ENCODE measurements around the gene PDGFB. TPM values are rescaled to one million over a fixed set of nuclear protein-coding genes. Genes with fewer than 3 reads are reported as not detected.

PDGFB gene
- total and polyA plus RNA-seq, 2 experiments from 2014 or later = 2.5 to 4.3 TPM

DNA sequence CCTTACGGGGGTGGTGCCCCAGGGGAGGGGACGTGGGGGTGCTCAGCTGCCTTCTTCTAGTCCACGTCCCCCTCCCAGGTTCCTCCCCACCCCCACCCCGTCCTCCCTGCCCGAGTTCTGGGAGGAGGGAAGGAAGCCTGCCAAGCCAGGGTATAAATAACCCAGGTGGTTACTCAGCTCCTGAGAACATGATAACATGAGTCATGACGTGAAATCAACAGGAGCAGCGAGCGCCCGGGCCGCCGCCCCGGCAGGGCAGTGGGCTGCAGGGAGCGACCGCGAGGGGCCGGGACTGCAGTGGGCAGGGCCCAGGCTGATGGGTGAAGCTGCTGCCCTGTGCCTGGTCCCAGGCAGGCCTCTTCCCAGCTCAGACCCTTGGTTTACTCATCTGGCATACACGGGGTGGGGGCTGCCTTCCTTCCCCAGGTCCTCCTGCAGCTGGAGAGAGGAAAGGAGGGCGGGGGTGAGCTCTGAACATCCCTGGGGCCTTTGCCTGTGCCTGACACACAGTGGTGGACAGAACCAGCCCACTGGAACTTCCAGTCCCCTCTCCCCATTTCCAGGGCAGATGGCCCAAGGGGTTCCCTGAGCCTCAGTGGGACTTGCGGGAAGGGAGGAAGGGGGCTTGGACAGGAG is 8.8 kb upstream of the PDGFB start:
- no peaks in the 10 kb centered on the region for H3K9me3 ChIP-seq (ENCODE audit: low read depth)
- 22% methylated on average over 14 of the region's 19 CpGs for WGBS (ENCODE audit: low lambda C conversion rate, missing lambda C conversion rate)
- peak; percentile 88 for DNase-seq (ENCODE audit: low spot score)
- H3K9me2 ChIP-seq (replicated peaks; ENCODE audit: insufficient read depth) = no peaks in the 10 kb centered on the region
- no peaks in the 10 kb centered on the region for H4K20me1 ChIP-seq (ENCODE audit: insufficient read depth, poor library complexity, severe bottlenecking)
- TF ChIP-seq EZH2 (IDR thresholded peaks at IDR 0.05; ENCODE audit: borderline replicate concordance) (no peak), EZH2phosphoT487 (IDR thresholded peaks at IDR 0.05; ENCODE audit: low read depth, severe bottlenecking, unreplicated experiment) (no peak)
- TF ChIP-seq, protein P1, sequence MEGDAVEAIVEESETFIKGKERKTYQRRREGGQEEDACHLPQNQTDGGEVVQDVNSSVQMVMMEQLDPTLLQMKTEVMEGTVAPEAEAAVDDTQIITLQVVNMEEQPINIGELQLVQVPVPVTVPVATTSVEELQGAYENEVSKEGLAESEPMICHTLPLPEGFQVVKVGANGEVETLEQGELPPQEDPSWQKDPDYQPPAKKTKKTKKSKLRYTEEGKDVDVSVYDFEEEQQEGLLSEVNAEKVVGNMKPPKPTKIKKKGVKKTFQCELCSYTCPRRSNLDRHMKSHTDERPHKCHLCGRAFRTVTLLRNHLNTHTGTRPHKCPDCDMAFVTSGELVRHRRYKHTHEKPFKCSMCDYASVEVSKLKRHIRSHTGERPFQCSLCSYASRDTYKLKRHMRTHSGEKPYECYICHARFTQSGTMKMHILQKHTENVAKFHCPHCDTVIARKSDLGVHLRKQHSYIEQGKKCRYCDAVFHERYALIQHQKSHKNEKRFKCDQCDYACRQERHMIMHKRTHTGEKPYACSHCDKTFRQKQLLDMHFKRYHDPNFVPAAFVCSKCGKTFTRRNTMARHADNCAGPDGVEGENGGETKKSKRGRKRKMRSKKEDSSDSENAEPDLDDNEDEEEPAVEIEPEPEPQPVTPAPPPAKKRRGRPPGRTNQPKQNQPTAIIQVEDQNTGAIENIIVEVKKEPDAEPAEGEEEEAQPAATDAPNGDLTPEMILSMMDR (IDR thresholded peaks at IDR 0.05; ENCODE audit: poor library complexity) = no peak
- H3K4me2 ChIP-seq = peak overlapping the region; percentile 64
- H3K27me3 ChIP-seq = no peaks in the 10 kb centered on the region
- H2AFZ ChIP-seq = no peak overlapping the region
- H3K36me3 ChIP-seq (replicated peaks; ENCODE audit: insufficient read depth, low read depth) = no peaks in the 10 kb centered on the region
- peaks cover 6% of the 10 kb centered on the region for H3K4me1 ChIP-seq (ENCODE audit: insufficient read depth)
- H3K27ac ChIP-seq = peak overlapping the region; percentile 57
- no peaks in the 10 kb centered on the region for H3K79me2 ChIP-seq
- H3K4me3 ChIP-seq = no peak overlapping the region

DNA sequence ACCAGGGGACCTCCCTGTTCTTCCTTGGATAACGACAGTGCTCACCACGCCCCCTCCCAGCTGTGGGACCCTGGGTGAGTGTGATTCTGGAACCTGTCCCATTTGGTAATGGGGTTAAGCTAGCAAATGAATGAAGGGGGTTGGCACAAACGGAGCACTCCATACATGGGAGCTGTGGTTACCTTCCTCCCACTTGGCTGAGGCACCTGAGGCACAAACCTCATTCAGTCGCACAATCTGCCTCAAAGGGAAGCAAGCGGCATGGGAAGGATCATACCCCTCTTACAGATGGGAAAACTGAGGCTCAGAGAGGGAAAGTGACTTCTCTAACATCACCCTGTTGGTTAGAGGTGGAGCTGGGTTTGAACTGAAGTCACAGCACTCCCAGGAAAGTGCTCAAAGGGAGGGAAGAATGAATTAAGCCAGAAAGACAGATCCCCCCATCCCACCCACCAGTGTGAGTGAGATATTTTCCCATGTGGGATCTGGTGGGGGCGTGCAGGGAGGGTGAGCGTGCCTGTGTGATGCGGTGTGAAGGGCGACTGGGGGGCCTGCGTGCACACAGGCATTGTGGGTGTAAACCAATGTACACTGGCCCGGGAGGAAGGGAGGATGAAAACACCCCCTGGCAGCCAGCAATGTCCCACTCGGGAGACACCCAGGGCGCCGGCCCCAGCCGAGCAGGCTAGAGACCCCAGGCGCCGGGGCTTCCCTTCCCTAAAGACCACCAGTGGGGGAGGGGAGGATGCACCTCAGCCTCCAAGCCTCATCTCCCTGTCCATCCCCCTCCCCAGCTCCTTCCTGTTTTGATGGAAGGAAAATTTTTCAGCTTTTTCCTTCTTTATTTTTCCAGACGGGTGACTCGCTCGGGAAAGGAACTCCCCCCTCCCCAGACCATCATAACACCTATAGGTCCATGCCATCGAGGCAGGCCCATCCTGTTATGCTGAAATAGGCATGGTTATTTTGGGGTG is 8.0 kb upstream of the PDGFB start:
- DNase-seq (ENCODE audit: low spot score) = no peak
- Histone ChIP-seq H3K27me3 (no peaks in the 10 kb centered on the region), H3K4me1 (ENCODE audit: insufficient read depth) (peaks cover 6% of the 10 kb centered on the region), H2AFZ (no peak overlapping the region), H3K36me3 (replicated peaks; ENCODE audit: insufficient read depth, low read depth) (no peaks in the 10 kb centered on the region), H3K4me2 (peak overlapping the region; percentile 64), H3K9me3 (ENCODE audit: low read depth) (no peaks in the 10 kb centered on the region), H3K27ac (peak overlapping the region; percentile 57), H3K79me2 (no peaks in the 10 kb centered on the region), H4K20me1 (ENCODE audit: insufficient read depth, poor library complexity, severe bottlenecking) (no peaks in the 10 kb centered on the region), H3K9me2 (replicated peaks; ENCODE audit: insufficient read depth) (no peaks in the 10 kb centered on the region), H3K4me3 (no peak overlapping the region)
- 46% methylated on average over 21 of the region's 21 CpGs for WGBS (ENCODE audit: low lambda C conversion rate, missing lambda C conversion rate)
- TF ChIP-seq, protein P1 (IDR thresholded peaks at IDR 0.05; ENCODE audit: poor library complexity) = no peak
- TF ChIP-seq EZH2phosphoT487 (IDR thresholded peaks at IDR 0.05; ENCODE audit: low read depth, severe bottlenecking, unreplicated experiment) (no peak), EZH2 (IDR thresholded peaks at IDR 0.05; ENCODE audit: borderline replicate concordance) (no peak)

DNA sequence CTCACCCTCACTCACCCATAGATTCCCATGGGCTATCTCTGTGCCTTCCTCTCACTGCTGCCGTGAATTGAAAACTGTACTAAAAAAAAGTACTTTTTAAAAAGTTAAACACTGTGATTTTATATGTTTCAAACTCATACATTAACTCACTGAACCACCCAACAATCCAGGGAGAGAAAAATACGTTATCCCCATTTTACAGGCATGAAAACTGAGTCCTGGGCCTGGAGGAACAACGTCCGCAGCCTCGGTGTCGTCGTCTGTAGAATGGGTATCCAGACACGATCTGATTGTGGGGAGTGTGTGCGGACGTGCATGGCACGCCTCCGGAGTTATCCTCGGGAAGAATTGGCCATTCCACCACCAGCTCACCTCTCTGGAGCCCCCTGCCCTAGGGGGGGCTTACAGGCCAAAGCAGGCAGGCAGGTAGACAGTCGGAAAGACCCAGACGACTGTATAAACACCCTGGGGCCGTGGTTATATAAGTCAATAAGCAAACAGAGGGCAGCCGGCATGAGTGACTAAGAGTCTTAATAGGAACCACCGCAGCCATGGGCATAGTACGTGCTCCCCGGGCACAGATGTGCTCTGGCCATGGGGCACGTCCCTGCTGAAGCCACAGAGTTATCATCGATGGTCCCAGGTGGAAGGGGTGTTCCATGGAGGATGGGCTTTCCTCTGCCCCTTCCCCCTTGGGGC is 7.1 kb upstream of the PDGFB start:
- Histone ChIP-seq H2AFZ (no peak overlapping the region), H3K27me3 (no peaks in the 10 kb centered on the region), H3K36me3 (replicated peaks; ENCODE audit: insufficient read depth, low read depth) (no peaks in the 10 kb centered on the region), H3K4me3 (no peak overlapping the region), H4K20me1 (ENCODE audit: insufficient read depth, poor library complexity, severe bottlenecking) (no peaks in the 10 kb centered on the region), H3K4me1 (ENCODE audit: insufficient read depth) (peaks cover 6% of the 10 kb centered on the region), H3K9me2 (replicated peaks; ENCODE audit: insufficient read depth) (no peaks in the 10 kb centered on the region), H3K27ac (no peak overlapping the region), H3K9me3 (ENCODE audit: low read depth) (no peaks in the 10 kb centered on the region), H3K79me2 (no peaks in the 10 kb centered on the region), H3K4me2 (no peak overlapping the region)
- DNase-seq (ENCODE audit: low spot score) = no peak
- WGBS (ENCODE audit: low lambda C conversion rate, missing lambda C conversion rate) = 76% methylated on average over 22 of the region's 22 CpGs
- TF ChIP-seq, protein P1 (IDR thresholded peaks at IDR 0.05; ENCODE audit: poor library complexity) = no peak
- TF ChIP-seq EZH2 (IDR thresholded peaks at IDR 0.05; ENCODE audit: borderline replicate concordance) (no peak), EZH2phosphoT487 (IDR thresholded peaks at IDR 0.05; ENCODE audit: low read depth, severe bottlenecking, unreplicated experiment) (no peak)

Data from hepatocyte (in vitro differentiated cells).